IPS-18c (cell line): Measurements from ENCODE around the gene CLSTN2.

ENCODE experiments used
- H3K4me3 ChIP-seq: 2 replicates; pipeline ENCODE4 v1.7.0; 2013; ENCODE audit warnings: low read depth, mild to moderate bottlenecking, low read length, moderate library complexity; ENCODE audit not compliant: insufficient read depth
- H3K9me3 ChIP-seq: one replicate; pipeline ENCODE4 v1.6.1; 2013; ENCODE audit warnings: mild to moderate bottlenecking, low read length, moderate library complexity; ENCODE audit not compliant: control insufficient read depth, insufficient read depth

CLSTN2 gene

DNA sequence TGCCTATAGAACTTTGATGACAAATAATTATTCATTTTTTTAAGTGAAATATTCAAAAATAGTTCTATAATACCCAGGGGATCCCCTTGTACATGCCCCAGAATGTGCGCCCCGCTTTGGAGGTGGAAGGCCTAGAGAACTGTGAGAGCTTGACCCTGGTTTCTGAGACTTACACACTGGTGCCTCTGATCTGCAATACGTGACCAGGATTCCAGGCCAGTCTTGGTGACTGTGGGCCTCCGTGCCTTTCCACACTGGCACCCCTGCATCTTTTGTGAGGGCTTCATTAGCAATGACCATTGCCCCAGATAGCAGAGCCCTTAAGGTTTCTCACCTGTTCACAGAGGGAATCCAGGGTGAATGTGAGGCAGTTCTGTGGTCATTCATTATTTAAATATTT, 44.0 kb downstream of the CLSTN2 start:
- no peak overlapping the region for H3K4me3 ChIP-seq
- no peaks in the 10 kb centered on the region for H3K9me3 ChIP-seq

DNA sequence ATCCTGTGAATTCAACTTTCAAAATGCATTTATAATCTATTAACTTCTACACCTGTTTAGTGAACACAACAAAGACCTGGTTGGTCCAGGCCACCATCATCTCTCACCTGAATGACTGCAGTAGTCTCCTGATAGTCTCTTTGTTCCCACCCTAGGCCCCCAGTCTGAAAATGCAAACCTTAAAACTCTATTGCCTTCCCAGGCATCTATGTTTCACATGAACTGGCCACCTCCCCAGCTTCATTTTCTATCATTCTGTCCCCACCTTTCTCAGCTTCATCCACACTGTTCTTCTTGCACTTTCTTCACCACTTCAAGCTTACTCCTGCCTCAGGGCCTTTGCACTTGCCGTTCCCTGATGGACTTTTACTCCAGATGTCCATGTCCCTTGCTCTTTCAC, 45.0 kb downstream of the CLSTN2 start:
- Histone ChIP-seq H3K9me3 (no peaks in the 10 kb centered on the region), H3K4me3 (no peak overlapping the region)

DNA sequence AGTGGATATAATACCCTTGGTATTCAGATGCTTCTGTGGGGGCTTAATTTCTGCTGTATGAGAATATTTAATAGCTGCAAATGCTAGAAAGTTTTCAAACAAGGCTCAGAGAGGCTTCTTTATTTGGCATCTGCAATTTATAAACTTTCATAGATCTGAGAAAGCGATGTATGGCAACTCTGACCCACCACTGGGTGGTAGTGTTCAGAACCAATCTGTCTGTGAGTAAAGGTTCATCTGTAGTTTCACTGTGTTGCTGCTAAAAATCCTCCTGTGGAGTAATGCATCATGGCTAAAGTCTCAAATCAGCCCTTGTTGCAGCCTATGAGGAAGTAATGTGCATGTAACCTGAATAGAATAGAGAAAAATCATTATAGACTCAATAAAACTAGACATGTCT, 47.4 kb downstream of the CLSTN2 start:
- no peak overlapping the region for H3K4me3 ChIP-seq
- no peaks in the 10 kb centered on the region for H3K9me3 ChIP-seq

DNA sequence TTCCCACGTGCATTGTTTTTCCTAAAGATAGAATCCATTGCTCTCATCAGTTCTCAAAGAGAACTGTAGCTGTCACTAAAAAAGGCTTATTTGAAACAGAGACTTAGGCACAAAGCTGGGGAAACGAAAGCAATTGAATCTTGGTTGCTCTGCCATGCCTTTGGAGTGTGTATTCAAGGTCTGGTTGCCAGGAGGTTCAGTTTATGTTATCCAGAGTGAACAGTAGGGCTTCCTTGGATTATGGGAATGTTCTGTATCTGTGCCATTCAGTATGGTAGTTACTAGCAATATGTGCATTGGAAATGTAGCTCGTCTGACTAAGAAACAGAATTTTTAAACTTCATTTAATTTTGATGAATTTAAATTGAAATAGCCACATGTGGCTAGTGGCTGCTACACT, 50.6 kb downstream of the CLSTN2 start:
- Histone ChIP-seq H3K4me3 (no peak overlapping the region), H3K9me3 (no peaks in the 10 kb centered on the region)

DNA sequence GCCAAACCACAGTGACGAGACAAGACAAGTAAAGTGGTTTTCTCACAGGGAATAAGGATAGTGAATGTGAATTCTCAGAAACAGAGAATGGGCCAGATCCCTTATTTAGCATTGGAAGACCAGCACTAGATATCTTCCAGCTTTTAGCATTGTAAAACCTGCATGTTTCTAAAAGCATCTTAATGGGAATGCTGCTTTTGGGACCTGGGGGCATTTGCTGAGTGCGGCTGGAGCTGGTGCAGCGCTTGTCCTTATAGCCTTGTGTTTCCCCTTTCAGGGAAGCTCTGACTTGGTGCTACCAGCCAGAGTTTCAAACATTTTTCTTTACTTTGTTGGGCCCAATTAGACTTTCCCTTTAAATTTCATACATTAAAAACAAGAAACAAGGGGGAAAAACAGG, 52.9 kb downstream of the CLSTN2 start:
- no peak overlapping the region for H3K4me3 ChIP-seq
- H3K9me3 ChIP-seq, result no peaks in the 10 kb centered on the region

DNA sequence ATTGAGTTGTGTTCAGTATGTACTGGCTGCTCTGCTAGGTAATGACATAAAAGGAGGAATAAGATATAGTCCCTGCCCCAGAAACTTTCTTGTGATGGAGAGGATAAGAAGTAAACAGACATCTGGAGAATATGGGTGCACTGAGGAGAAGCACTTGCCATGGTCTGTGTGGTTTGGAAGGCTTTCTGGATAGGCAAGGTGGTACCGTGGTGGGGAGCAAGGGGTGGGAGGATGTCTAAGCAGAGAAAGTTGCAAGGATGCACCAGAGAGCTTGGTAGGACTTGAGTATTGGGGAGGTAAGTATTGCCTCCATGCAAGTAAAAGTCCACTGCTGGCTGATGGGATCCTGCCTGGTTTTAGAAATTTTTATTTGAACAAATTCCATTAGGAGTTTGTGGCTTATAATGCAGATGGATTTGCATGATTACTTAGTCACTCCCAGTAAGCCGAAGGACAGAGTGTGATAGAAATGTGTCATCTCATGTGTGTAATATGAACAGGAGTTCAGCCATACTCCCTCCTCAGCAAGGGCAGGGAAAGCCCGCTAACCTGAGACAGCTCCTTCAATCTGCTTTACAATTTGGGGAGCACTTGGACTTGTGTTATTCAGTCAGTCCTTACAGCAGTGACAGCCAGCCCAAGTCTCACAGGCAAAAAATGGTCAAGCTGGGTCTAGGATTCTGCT, 53.6 kb downstream of the CLSTN2 start:
- Histone ChIP-seq H3K9me3 (no peaks in the 10 kb centered on the region), H3K4me3 (no peak overlapping the region)

DNA sequence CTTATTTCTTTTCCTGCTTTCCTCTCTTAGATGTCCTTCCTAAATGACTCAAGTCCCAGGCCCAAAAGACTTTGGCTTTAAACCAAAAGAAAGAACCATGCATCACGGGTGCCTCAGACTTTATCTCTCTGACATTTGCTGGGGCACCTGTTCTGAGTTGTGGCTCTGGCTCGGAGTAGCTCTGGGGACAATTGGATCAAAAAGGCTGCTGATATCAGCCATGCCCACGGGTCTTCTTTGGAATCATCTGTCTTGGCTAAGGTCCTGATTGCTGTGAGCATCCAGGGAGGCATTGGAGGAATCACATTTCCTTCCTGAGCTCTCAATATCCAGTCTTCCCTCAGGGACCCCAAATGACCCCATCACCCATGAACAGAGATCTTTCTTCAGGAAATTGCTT, 59.9 kb downstream of the CLSTN2 start:
- H3K4me3 ChIP-seq, result no peak overlapping the region
- H3K9me3 ChIP-seq, result no peaks in the 10 kb centered on the region

DNA sequence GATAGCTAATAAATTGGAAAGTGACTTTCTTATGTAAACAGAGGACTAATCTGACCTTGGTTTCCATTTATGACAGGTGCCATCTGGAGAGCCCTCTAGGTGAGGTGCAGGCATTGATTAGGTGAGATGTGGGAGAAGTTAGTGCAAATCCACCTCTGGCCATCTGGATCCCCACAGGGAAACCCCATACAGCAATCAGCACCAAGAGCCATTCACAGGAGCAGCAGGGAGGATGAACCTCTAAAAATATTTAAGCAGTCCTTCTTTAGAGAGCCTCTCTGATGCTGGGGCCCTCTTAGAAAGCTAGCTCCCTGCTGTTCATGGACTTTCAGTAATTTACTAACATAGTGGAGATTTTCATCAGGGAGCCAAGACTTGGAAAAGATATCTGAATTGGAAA, 69.3 kb downstream of the CLSTN2 start:
- Histone ChIP-seq H3K4me3 (no peak overlapping the region), H3K9me3 (no peaks in the 10 kb centered on the region)

DNA sequence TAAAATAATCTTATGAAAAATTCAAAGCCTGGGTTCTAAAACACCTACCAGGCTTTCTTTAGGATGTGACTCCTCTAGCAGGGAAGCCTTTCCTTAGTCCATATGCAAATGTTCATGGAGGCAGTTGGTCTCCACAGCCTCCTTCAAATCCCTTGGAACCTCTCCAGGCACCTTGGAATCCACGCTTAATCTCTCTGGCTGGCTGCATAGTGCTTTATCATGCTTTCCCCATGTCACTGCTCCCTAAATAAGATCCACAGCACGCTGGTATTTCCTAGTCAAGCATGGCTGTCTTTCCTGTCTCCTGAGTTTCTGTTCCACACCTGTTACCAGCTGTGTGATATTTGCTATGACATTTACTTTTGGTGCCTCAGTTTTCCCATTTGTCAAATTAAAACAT, 71.3 kb downstream of the CLSTN2 start:
- no peak overlapping the region for H3K4me3 ChIP-seq
- no peaks in the 10 kb centered on the region for H3K9me3 ChIP-seq

DNA sequence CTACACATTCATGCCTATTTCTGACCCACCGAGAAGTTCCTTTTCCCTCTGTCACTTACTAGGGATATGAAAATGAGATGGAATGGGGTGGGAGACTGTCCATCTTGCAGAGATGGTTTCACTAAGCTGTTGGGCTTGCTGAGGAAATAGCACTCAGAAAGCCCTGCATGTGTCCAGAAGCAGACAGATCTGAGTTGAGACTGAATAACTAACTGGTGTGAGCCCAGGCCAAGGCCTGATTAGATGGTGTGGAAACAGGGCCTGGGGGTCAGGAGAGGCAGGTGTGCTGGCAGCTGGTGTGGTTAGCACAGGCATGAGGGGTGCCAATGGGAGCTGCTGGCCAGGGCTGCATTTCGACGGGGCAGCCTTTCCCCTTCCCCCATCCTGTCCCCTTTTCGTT, 72.1 kb downstream of the CLSTN2 start:
- no peak overlapping the region for H3K4me3 ChIP-seq
- H3K9me3 ChIP-seq, result no peaks in the 10 kb centered on the region

DNA sequence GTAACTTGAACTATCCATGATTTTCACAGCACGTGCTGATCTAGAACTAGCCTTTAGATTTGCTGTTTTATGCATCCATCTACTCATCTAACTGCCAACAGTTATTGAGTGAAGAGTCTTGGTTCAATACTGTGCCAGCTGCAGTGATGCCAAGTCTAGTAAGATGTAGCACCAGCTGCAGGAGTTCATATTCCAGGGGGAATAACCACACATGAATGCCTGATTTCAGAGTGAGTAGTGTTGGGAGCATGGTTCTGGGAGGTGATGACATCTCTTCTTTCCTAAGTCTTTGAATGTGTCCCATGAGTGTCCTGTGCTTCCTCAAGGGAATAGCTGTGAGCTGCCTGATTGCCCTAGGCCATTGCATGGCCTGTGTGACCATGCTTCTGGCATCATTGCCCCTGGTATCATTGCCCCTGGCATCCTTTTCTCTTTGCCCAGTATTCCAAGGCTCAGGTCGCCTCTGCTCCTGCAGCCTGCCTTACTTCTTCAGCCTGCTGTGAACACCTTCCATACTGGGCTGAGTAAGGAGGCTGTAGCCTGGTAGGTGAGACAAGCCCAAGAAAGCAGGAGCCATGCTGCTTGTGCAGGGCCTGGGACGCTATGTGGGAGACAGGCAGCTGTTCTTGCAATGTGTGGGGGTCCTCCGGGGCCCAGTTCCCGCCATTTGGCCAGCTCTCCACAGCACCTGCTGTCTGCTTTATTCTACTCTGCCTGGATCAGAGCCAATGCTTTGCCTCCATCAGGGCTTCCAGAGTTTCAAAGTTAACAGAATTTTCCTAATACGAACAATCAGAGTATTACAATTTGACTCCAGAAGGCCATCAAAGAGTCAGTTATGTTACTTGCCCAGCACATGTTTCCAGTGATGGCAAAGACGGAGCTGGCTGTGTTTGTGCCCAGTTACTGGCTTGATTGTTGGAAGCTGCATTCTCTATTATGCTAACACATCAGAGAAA, 73.2 kb downstream of the CLSTN2 start:
- Histone ChIP-seq H3K4me3 (no peak overlapping the region), H3K9me3 (no peaks in the 10 kb centered on the region)

DNA sequence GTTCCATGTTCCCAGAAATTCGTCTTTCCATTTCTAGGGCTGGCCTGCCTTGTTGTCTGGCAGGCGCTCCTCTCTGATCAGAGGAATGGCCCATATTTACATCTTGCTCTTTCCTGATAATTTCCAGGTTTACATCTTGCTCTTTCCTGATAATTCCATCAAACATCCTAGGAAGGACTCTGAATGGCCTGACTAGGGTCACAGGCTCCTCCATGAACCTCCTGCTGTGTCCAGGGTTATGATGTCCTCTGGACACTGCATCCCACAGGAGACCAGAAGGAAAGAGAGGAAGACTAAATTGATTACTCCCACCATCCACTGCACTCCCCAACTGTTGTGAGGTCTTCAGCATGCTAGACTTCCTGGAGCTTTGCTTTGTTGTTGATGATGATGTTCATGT, 75.4 kb downstream of the CLSTN2 start:
- Histone ChIP-seq H3K9me3 (no peaks in the 10 kb centered on the region), H3K4me3 (no peak overlapping the region)

DNA sequence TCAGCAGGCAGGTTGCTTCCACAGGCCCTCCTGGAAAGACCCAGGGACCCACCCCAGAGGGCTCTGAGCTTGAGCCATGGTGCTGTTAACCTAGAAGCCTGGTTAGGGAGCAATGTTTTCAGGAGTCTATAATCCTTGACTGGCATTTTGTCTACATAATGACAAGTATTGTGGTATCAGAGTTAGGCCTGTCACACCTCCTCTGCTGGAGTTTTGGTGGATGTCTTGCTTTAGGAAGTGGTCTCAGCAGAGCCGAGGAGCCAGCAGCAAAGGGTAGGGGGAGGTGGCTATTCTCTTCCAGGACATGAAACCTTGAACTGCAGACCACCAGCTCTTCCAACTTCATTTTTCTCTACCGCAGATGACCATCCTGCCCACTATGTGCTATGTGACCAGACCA, 76.1 kb downstream of the CLSTN2 start:
- Histone ChIP-seq H3K4me3 (no peak overlapping the region), H3K9me3 (no peaks in the 10 kb centered on the region)

DNA sequence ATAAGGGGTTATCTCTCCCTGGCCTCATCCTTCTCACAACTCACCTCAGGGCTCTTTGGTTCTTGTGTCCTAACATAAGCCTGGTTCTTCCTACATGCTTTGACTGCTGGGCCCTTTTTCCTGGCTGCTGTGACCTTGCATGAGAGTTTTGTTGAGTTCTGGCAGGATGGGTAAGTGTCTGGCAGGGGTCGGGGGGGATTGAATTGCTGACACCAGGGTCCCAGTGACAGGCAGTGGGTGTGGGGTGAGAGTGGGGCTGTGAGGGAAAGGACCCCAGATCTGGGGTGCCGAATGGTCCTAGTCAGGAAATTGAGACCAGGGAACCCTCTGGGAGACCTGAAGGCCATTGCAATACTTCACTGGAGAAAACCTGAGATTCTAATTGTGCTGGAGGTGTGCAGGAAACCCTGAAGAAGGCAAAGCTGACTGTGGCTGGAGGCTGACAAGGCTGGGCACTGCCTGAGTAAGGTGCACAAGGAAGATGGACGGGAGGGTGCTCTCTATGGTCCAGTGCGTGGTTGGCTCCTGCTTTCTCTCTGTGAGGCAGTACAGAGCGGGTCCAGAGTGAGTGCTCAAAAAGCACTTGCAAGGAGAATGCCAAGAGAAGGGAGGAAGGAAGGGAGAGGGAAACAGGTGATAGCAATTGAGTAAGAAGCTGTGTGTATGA, 76.8 kb downstream of the CLSTN2 start:
- Histone ChIP-seq H3K4me3 (no peak overlapping the region), H3K9me3 (no peaks in the 10 kb centered on the region)

DNA sequence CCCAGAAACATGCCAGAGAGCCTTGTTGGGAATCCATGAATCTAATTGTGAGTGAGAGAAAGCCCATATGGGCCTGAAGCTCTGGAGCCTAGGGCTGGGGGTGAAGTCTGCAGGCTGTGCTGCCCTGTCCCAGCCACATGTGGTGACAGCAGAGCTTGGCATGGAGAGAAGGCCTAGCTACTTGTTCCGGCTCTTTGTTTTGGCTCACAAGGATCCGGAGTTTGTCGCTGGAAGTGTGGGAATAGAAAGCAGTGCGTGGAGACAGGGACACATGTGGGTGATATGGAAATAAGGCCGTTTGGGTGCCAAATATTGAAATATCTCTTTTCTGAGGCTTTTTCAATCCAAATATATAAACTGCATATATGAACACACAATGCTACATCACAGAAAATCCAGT, 78.2 kb downstream of the CLSTN2 start:
- H3K9me3 ChIP-seq, result peaks cover 2% of the 10 kb centered on the region
- no peak overlapping the region for H3K4me3 ChIP-seq

DNA sequence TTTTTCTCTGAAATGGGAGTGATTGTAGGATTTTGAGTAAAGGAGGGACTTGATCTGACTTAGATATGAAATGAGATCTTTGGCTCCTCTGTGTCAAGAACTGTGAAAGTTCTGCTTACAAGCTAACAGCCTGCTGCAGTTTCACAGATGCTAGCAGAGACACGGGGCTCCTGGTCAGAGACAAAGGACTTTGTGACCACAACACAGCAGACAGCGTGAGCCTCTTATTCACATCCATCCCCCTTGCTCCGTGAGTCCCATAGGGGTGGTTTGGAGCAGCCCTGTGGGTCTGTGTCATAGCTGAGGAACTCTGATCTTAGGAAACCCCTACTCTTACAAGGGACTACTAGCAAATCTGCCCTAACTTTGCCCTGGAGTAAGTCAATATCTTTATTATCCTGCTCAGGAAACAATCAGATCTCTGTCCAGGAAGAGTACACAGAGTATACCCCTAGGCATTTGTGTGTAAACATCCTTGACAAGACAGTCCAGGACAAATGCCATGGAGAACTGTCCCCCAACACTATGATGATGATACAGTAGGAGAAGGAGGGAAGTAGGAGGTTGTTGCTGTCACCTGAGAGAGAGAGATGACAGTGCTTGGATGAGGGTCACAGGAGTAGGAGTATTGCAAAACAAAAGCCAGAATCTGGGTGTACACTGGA, 80.0 kb downstream of the CLSTN2 start:
- peaks cover 2% of the 10 kb centered on the region for H3K9me3 ChIP-seq
- no peak overlapping the region for H3K4me3 ChIP-seq

DNA sequence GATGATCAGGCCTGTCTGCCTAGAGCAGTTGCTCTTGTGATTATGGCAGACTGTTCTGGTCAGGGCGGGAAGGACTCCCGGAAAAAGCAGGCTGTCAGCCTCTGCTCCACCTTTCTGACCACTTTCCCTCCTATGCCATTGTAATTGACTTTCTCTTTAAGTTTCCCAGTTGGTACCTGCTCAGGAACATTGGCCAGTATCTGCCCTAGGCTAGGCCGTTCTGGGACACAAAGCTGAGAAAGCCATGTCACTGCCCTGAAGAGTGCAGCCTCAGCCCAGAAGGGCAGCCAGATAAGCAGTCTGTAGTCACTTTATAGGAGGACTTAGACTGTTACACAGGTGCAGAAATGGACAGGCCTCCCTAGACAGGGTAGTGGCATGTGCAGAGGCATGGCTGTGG, 80.8 kb downstream of the CLSTN2 start:
- H3K9me3 ChIP-seq, result peaks cover 2% of the 10 kb centered on the region
- H3K4me3 ChIP-seq, result no peak overlapping the region
